Ramos (cell line): ENCODE results near the gene CTBP2.
"Not testable (repeated sequence)": the region's sequence is repeated elsewhere in the genome, so short reads cannot be mapped to it uniquely, and the experiment has no call there.

Experiments used
- in situ Hi-C: fragments of 300-500 bp; cut with MboI; formaldehyde crosslinking; loops from one replicate; pipeline ENCODE4 v1.14.3; 2022; ENCODE audit warnings: low sequenced_read_pairs; ENCODE audit not compliant: unreplicated experiment

The CTBP2 gene

GRCh38 chr10:125160856-125161706, 718 bp upstream of the CTBP2 start:
- in situ Hi-C loops = no loop called here

GRCh38 chr10:125159486-125159931, 854 bp downstream of the CTBP2 start:
- in situ Hi-C loops = no loop called here

- in situ Hi-C loops = no loop called here
These were observed 1.5 kb downstream of the CTBP2 start for GRCh38 chr10:125158601-125159485.

GRCh38 chr10:125158275-125158600, 2.1 kb downstream of the CTBP2 start:
- in situ Hi-C loops = no loop called here

- in situ Hi-C loops = no loop called here
These were observed 2.9 kb downstream of the CTBP2 start for GRCh38 chr10:125157505-125157904.

GRCh38 chr10:125156739-125157480, 3.5 kb downstream of the CTBP2 start:
- in situ Hi-C loops = no loop called here

- in situ Hi-C loops = no loop called here
These were observed 4.2 kb downstream of the CTBP2 start for GRCh38 chr10:125156196-125156595.

- in situ Hi-C loops = no loop called here
These were observed 5.3 kb downstream of the CTBP2 start for GRCh38 chr10:125155101-125155500.

GRCh38 chr10:125154529-125154928, 5.8 kb downstream of the CTBP2 start:
- in situ Hi-C loops = no loop called here

GRCh38 chr10:125153703-125154490, 6.5 kb downstream of the CTBP2 start:
- in situ Hi-C loops = no loop called here

GRCh38 chr10:125152450-125153368, 7.7 kb downstream of the CTBP2 start:
- in situ Hi-C loops = no loop called here

GRCh38 chr10:125151553-125152449, 8.6 kb downstream of the CTBP2 start:
- in situ Hi-C loops = no loop called here

GRCh38 chr10:125151170-125151552, 9.2 kb downstream of the CTBP2 start:
- in situ Hi-C loops = no loop called here

GRCh38 chr10:125150376-125151083, 9.8 kb downstream of the CTBP2 start:
- in situ Hi-C loops = not testable (repeated sequence)

GRCh38 chr10:125149680-125150047, 10.7 kb downstream of the CTBP2 start:
- in situ Hi-C loops = no loop called here

- in situ Hi-C loops = no loop called here
These were observed 11.2 kb downstream of the CTBP2 start for GRCh38 chr10:125149036-125149679.

- in situ Hi-C loops = no loop called here
These were observed 11.8 kb downstream of the CTBP2 start for GRCh38 chr10:125148528-125148927.
